H1 (cell line): ENCODE measurements around the gene RSBN1. TPM values are rescaled to one million over a fixed set of nuclear protein-coding genes. Genes with fewer than 3 reads are reported as not detected.

ENCODE experiments used
- CTCF ChIA-PET: fragments of 300-600 bp; sonication (Branson Sonifier 250); formaldehyde crosslinking; loops from one replicate; lab custom pipeline; 2021; ENCODE audit not compliant: partially characterized antibody; lab: Charles Lee
- POLR2A ChIA-PET: fragments of 300-600 bp; sonication (Branson Sonifier 250); formaldehyde crosslinking; loops from one replicate; lab custom pipeline; 2021; ENCODE audit warnings: inconsistent platforms; ENCODE audit not compliant: partially characterized antibody; lab: Charles Lee
- DNase-seq, 2 experiments: peaks; one replicate each; pipeline versions ENCODE4 v3.0.0 to v3.0.0-alpha.2; 2010 to 2022; ENCODE audit warnings: low spot score in 2 of 2, low read depth in 1 of 2, mixed read lengths in 1 of 2
- FAIRE-seq: peaks from 2 replicates; lab custom pipeline; 2011; peaks lifted over from hg19 to GRCh38; lab: Jason Lieb, UNC
- H2AFZ ChIP-seq: 2 replicates; pipeline ENCODE4 v1.8.1; 2012; ENCODE audit warnings: low read length, inconsistent platforms
- H2AK5ac ChIP-seq: 2 replicates; pipeline ENCODE4 v1.6.1; 2013; ENCODE audit warnings: low read depth, low read length
- H2BK120ac ChIP-seq: replicated peaks from 2 replicates; pipeline ENCODE3; 2013; ENCODE audit warnings: low read depth, low read length, inconsistent platforms
- H2BK12ac ChIP-seq: 2 replicates; pipeline ENCODE4 v1.6.1; 2013; ENCODE audit warnings: low read depth, low read length
- H2BK15ac ChIP-seq: 2 replicates; pipeline ENCODE4 v1.6.1; 2013; ENCODE audit warnings: low read length
- H2BK20ac ChIP-seq: 2 replicates; pipeline ENCODE4 v1.6.1; 2013; ENCODE audit warnings: low read length
- H2BK5ac ChIP-seq: 2 replicates; pipeline ENCODE4 v1.6.1; 2013; ENCODE audit warnings: low read depth, low read length
- H3K14ac ChIP-seq: 2 replicates; pipeline ENCODE4 v1.6.1; 2013; ENCODE audit warnings: inconsistent platforms; ENCODE audit not compliant: insufficient read length
- H3K18ac ChIP-seq: 2 replicates; pipeline ENCODE4 v1.6.1; 2013; ENCODE audit warnings: low read length; ENCODE audit errors: extremely low read depth
- H3K23ac ChIP-seq: 2 replicates; pipeline ENCODE4 v1.6.1; 2013; ENCODE audit warnings: inconsistent platforms; ENCODE audit not compliant: insufficient read length
- H3K23me2 ChIP-seq: 2 replicates; pipeline ENCODE4 v1.6.1; 2013; ENCODE audit warnings: low read depth, low read length
- H3K27ac ChIP-seq: 2 replicates; pipeline ENCODE4 v1.6.1; 2011; ENCODE audit warnings: low read depth, low read length, inconsistent platforms
- H3K27me3 ChIP-seq, 4 experiments: replicated peaks in 1 of 4; 1 replicate in 1 of 4; 2 replicates in 3 of 4; pipeline versions ENCODE4 v1.6.1 to v1.8.1; 2011 to 2013; ENCODE audit warnings: low read length in 3 of 4, mild to moderate bottlenecking in 3 of 4, inconsistent platforms in 2 of 4, mixed read lengths in 2 of 4, moderate library complexity in 1 of 4; ENCODE audit not compliant: control insufficient read depth in 3 of 4, insufficient read depth in 3 of 4; ENCODE audit errors: extremely low read depth in 1 of 4
- H3K36me3 ChIP-seq, 4 experiments: 2 replicates each; pipeline versions ENCODE4 v1.6.1 to v1.8.1; 2011 to 2013; ENCODE audit warnings: mild to moderate bottlenecking in 4 of 4, low read length in 3 of 4, moderate library complexity in 2 of 4, control low read depth in 1 of 4, inconsistent platforms in 1 of 4; ENCODE audit not compliant: insufficient read depth in 4 of 4, control insufficient read depth in 2 of 4
- H3K4ac ChIP-seq: replicated peaks from 2 replicates; pipeline ENCODE3; 2013; ENCODE audit warnings: low read length, low read depth, mixed read lengths, inconsistent platforms; ENCODE audit not compliant: insufficient read length
- H3K4me1 ChIP-seq, 4 experiments: replicated peaks in 1 of 4; 1 replicate in 1 of 4; 2 replicates in 3 of 4; pipeline versions ENCODE4 v1.6.1 to v1.8.1; 2011 to 2013; ENCODE audit warnings: low read length in 3 of 4, inconsistent platforms in 2 of 4, mixed read lengths in 1 of 4; ENCODE audit not compliant: insufficient read depth in 4 of 4, control insufficient read depth in 3 of 4
- H3K4me2 ChIP-seq, 2 experiments: 2 replicates each; pipeline versions ENCODE4 v1.6.1 to v1.8.1; 2011 to 2013; ENCODE audit warnings: low read depth in 2 of 2, low read length in 2 of 2, control low read depth in 1 of 2, inconsistent platforms in 1 of 2, mild to moderate bottlenecking in 1 of 2; ENCODE audit not compliant: insufficient read depth in 1 of 2
- H3K4me3 ChIP-seq, 4 experiments: fragments of 200-600, 300-600 bp in 1 of 4; sonication (generic), shearing (Covaris generic), sonication (Bioruptor Twin) in 1 of 4; 2 replicates each; pipeline versions ENCODE4 v1.5.1 to v1.8.1; 2011 to 2016; ENCODE audit warnings: low read length in 4 of 4, low read depth in 3 of 4, control low read depth in 2 of 4, inconsistent platforms in 2 of 4, mild to moderate bottlenecking in 2 of 4, mixed read lengths in 1 of 4, moderate library complexity in 1 of 4; ENCODE audit not compliant: insufficient read depth in 2 of 4; ENCODE audit errors: extremely low read depth in 1 of 4
- H3K56ac ChIP-seq: replicated peaks from 2 replicates; pipeline ENCODE3; 2013; ENCODE audit warnings: low read depth, mild to moderate bottlenecking, mixed read lengths, low read length, inconsistent platforms; ENCODE audit not compliant: insufficient read length
- H3K79me1 ChIP-seq: 2 replicates; pipeline ENCODE4 v1.6.1; 2013; ENCODE audit warnings: low read depth, low read length, control low read depth
- H3K79me2 ChIP-seq, 2 experiments: 2 replicates each; pipeline versions ENCODE4 v1.6.1 to v1.8.1; 2012 to 2013; ENCODE audit warnings: low read length in 2 of 2, mild to moderate bottlenecking in 2 of 2, inconsistent platforms in 1 of 2; ENCODE audit not compliant: insufficient read depth in 2 of 2, control insufficient read depth in 1 of 2
- H3K9ac ChIP-seq, 4 experiments: replicated peaks in 1 of 4; 1 replicate in 1 of 4; 2 replicates in 3 of 4; pipeline versions ENCODE4 v1.6.1 to v1.8.1; 2011 to 2013; ENCODE audit warnings: low read depth in 3 of 4, low read length in 3 of 4, control low read depth in 2 of 4, mild to moderate bottlenecking in 2 of 4, moderate library complexity in 2 of 4, inconsistent platforms in 1 of 4; ENCODE audit errors: extremely low read depth in 1 of 4
- H3K9me3 ChIP-seq, 2 experiments: 2 replicates each; pipeline versions ENCODE4 v1.6.1 to v1.8.1; 2012 to 2013; ENCODE audit warnings: mild to moderate bottlenecking in 2 of 2, moderate library complexity in 2 of 2, control low read depth in 1 of 2, inconsistent platforms in 1 of 2, low read depth in 1 of 2, low read length in 1 of 2, mixed read lengths in 1 of 2; ENCODE audit not compliant: insufficient read depth in 2 of 2
- H4K20me1 ChIP-seq, 2 experiments: replicated peaks in 1 of 2; 2 replicates each; pipeline versions ENCODE3 to v1.8.1; 2011 to 2013; ENCODE audit warnings: inconsistent platforms in 2 of 2, low read length in 2 of 2, mild to moderate bottlenecking in 1 of 2; ENCODE audit not compliant: insufficient read depth in 2 of 2, control insufficient read depth in 1 of 2
- H4K5ac ChIP-seq: 2 replicates; pipeline ENCODE4 v1.6.1; 2013; ENCODE audit warnings: low read length, low read depth, mixed read lengths, inconsistent platforms; ENCODE audit not compliant: insufficient read length
- H4K8ac ChIP-seq: 2 replicates; pipeline ENCODE4 v1.8.0; 2013; ENCODE audit warnings: mild to moderate bottlenecking, moderate library complexity, low read length, inconsistent platforms; ENCODE audit not compliant: insufficient read depth; ENCODE audit errors: extremely low read depth
- H4K91ac ChIP-seq: replicated peaks from 2 replicates; pipeline ENCODE3; 2013; ENCODE audit warnings: low read length, mixed read lengths, inconsistent platforms; ENCODE audit not compliant: insufficient read length
- ASH2L ChIP-seq: fragments of 200-600, 300-600 bp; sonication (generic); IDR thresholded peaks from one replicate; pipeline ENCODE4 v1.7.1; 2017; ENCODE audit warnings: low read length
- BRCA1 ChIP-seq: IDR thresholded peaks from 2 replicates; pipeline ENCODE4 v1.6.1; 2012; ENCODE audit warnings: low read depth, low read length, improper control_type of control experiment
- CBX8 ChIP-seq: fragments of 300-800, 300-1000 bp; sonication (generic); IDR thresholded peaks from 2 replicates; pipeline ENCODE4 v1.7.1; 2016; ENCODE audit warnings: low read depth, low read length, borderline replicate concordance
- CHD1 ChIP-seq: IDR thresholded peaks from 2 replicates; pipeline ENCODE4 v1.6.1; 2012; ENCODE audit warnings: low read depth, low read length, improper control_type of control experiment
- CTBP2 ChIP-seq: IDR thresholded peaks from 2 replicates; pipeline ENCODE4 v1.7.0; 2011; ENCODE audit warnings: borderline replicate concordance, mild to moderate bottlenecking, moderate library complexity, mixed read lengths, low read length; ENCODE audit not compliant: insufficient read depth, insufficient read length
- EZH2 ChIP-seq: fragments of 200-600 bp; sonication (generic); IDR thresholded peaks from 2 replicates; pipeline ENCODE4 v1.7.1; 2012; ENCODE audit warnings: low read depth, mild to moderate bottlenecking, moderate library complexity, low read length, inconsistent platforms; ENCODE audit not compliant: severe bottlenecking
- GTF2F1 ChIP-seq: IDR thresholded peaks from 2 replicates; pipeline ENCODE4 v1.6.1; 2012; ENCODE audit warnings: low read depth, low read length, improper control_type of control experiment, borderline replicate concordance
- MAX ChIP-seq: IDR thresholded peaks from 2 replicates; pipeline ENCODE4 v1.6.1; 2012; ENCODE audit warnings: inconsistent platforms
- NRF1 ChIP-seq: IDR thresholded peaks from 2 replicates; pipeline ENCODE4 v1.6.1; 2011; ENCODE audit warnings: mild to moderate bottlenecking, low read depth, low read length, improper control_type of control experiment
- PHF8 ChIP-seq: fragments of 200-600 bp; sonication (generic); conservative IDR thresholded peaks from 2 replicates; pipeline ENCODE4 v1.7.1; 2012; ENCODE audit warnings: low read depth, mild to moderate bottlenecking, inconsistent platforms, low read length, moderate library complexity
- POLR2A ChIP-seq, 2 experiments: IDR thresholded peaks; 1 replicate in 1 of 2; 2 replicates in 1 of 2; pipeline ENCODE4 v1.6.1; 2011; ENCODE audit warnings: low read depth in 2 of 2, low read length in 2 of 2, mild to moderate bottlenecking in 2 of 2; ENCODE audit errors: control extremely low read depth in 1 of 2
- RXRA ChIP-seq: IDR thresholded peaks from 2 replicates; pipeline ENCODE4 v1.6.1; 2011; ENCODE audit warnings: low read depth, mild to moderate bottlenecking, low read length, moderate library complexity; ENCODE audit not compliant: insufficient read depth
- SIN3A ChIP-seq, 2 experiments: IDR thresholded peaks in 1 of 2; conservative IDR thresholded peaks in 1 of 2; 2 replicates each; pipeline ENCODE4 v1.6.1; 2011 to 2012; ENCODE audit warnings: low read length in 2 of 2, improper control_type of control experiment in 1 of 2, low read depth in 1 of 2, mild to moderate bottlenecking in 1 of 2
- SIRT6 ChIP-seq: IDR thresholded peaks from one replicate; pipeline ENCODE4 v1.7.1; 2012; ENCODE audit warnings: low read length, inconsistent platforms
- TEAD4 ChIP-seq: IDR thresholded peaks from 2 replicates; pipeline ENCODE4 v1.6.1; 2012; ENCODE audit warnings: low read depth, low read length, inconsistent platforms, mixed read lengths
- WGBS, 2 experiments: shearing (Covaris generic) in 1 of 2; methylation state at CpG; one replicate each; pipeline versions ENCODE4 v1.1.6 to v1.1.7; 2013 to 2015; ENCODE audit warnings: low lambda C conversion rate in 2 of 2, mixed read lengths in 2 of 2, inconsistent platforms in 1 of 2, low coverage in 1 of 2, missing lambda C conversion rate in 1 of 2; ENCODE audit not compliant: insufficient replicate concordance in 2 of 2, insufficient coverage in 1 of 2, insufficient read length in 1 of 2; ENCODE audit errors: extremely low coverage in 1 of 2, missing lambda C conversion rate in 1 of 2; 5-methylcytosine and 5-hydroxymethylcytosine counted together
- polyA plus RNA-seq, 7 experiments: library from polyadenylated mRNA; depleted of rRNA in 3 of 7; stranded (reverse) in 5 of 7; unstranded in 2 of 7; fragments of >200 nt in 5 of 7; fragments of 200-250 nt in 2 of 7; gene quantifications; 1 replicate in 5 of 7; 2 replicates in 1 of 7; 4 replicates in 1 of 7; pipeline versions ENCODE4 v1.2.1 to v1.2.3, GENCODE V29; 2011 to 2013; ENCODE audit warnings: missing spikeins in 2 of 7, mixed read lengths in 2 of 7
- total RNA-seq: library from RNA; stranded (reverse); fragmentation: NEBNext Ultra II Directional; extraction: Animal tissue kit (Norgen Biotek cat#: 25700); gene quantifications from 2 replicates; pipeline ENCODE4 v1.2.1, GENCODE V29; 2021

RSBN1 gene
- total and polyA plus RNA-seq, 2 of the 8 experiments (the other 6 are each of a cell fraction or from before 2014, with no cell fraction given): 4.2 to 17.6 TPM

- ChIA-PET CTCF (no interaction called here), POLR2A (no interaction called here)
- Histone ChIP-seq H3K4me3 (no peak overlapping the region), H3K4ac (no peak overlapping the region), H3K56ac (no peak overlapping the region), H2BK5ac (no peak overlapping the region), H3K27ac (no peak overlapping the region), H4K20me1 (no peaks in the 10 kb centered on the region), H3K4me1 (no peaks in the 10 kb centered on the region), H2AFZ (no peak overlapping the region), H3K23ac (no peak overlapping the region), H2BK12ac (no peak overlapping the region), H3K27me3 (no peaks in the 10 kb centered on the region), H2BK15ac (no peak overlapping the region), H2BK20ac (no peak overlapping the region), H3K9me3 (peaks cover 0 to 7% of the 10 kb centered on the region in 2 experiments; a peak in 2 of 4 replicates), H3K4me2 (no peak overlapping the region), H4K5ac (no peak overlapping the region), H3K18ac (no peak overlapping the region), H2BK120ac (no peak overlapping the region), H3K23me2 (no peaks in the 10 kb centered on the region), H3K14ac (no peak overlapping the region), H3K9ac (no peak overlapping the region), H2AK5ac (no peak overlapping the region), H4K91ac (no peak overlapping the region), H3K79me2 (0 out of 4 replicates have a peak, but pooled peaks cover 0 to 3% of the 10 kb centered on the region in 2 experiments), H3K79me1 (no peaks in the 10 kb centered on the region), H4K8ac (no peak overlapping the region), H3K36me3 (peaks cover 0 to 23% (median 4%) of the 10 kb centered on the region in 4 experiments; a peak in 4 of 8 replicates)
- 84% methylated on average over 3 of the region's 3 CpGs; no CpG with 5 or more reads in 1 of the 2 experiments for WGBS, 2 experiments
- no peak for FAIRE-seq
- no peak for TF ChIP-seq GTF2F1
- TF ChIP-seq POLR2A (IDR thresholded peaks at IDR 0.05; ENCODE audit: control extremely low read depth in 1 of 2, low read depth in 2 of 2, low read length in 2 of 2): no peak
- no peak for TF ChIP-seq CHD1
- TF ChIP-seq CTBP2: no peak
- TF ChIP-seq RXRA: no peak
- no peak for TF ChIP-seq CBX8
- no peak for TF ChIP-seq EZH2
- TF ChIP-seq PHF8: no peak
- TF ChIP-seq NRF1: no peak
- TF ChIP-seq SIRT6: no peak
- no peak for TF ChIP-seq BRCA1
- TF ChIP-seq TEAD4: no peak
- no peak for TF ChIP-seq ASH2L
- TF ChIP-seq MAX: no peak
- no peak for TF ChIP-seq SIN3A (conservative IDR thresholded peaks at IDR 0.05 in 1 of 2, IDR thresholded peaks at IDR 0.05 in 1 of 2; ENCODE audit: low read depth in 1 of 2, low read length in 2 of 2)
- no peak for DNase-seq
Observed at GRCh38 chr1:113745425-113745824, 66.9 kb downstream of the RSBN1 start.
